AML-193 (cell line): Measurements from ENCODE around the gene HDGFL3.
A peak's percentile ranks its signal among the peaks of the same experiment; 100 is the strongest.

Experiments used
- DNase-seq, 2 experiments: peaks; one replicate each; lab custom pipeline; 2025; lab: John Stamatoyannopoulos, UW

The HDGFL3 gene

DNA sequence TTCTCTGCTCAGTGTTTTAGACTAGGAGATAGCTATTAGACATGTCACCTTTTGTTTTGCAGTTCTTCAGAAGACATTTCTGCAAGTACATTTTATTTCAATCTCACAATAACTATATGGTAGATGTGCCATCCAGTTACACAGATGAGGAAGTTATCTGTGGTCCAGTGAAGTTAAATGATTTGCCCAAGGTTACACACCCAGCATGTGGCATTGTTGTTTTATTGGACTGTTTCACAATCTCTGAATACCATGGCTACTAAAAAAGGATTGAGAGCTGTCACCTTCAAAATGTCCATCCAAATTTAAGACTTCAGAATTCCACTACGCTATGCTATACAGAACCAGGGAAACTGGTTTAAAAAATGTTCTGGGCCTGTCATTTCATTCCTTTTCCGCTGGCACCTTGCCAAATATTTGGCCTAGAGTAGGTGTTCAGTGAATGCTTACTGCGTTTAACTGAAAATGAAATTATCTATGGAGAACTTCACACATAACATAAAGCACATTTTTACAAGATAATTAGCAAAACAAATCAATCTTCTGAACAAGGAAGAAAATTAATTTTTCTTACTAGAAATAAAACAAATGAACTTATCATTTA, 80.0 kb downstream of the HDGFL3 start:
- DNase-seq, result no peak

DNA sequence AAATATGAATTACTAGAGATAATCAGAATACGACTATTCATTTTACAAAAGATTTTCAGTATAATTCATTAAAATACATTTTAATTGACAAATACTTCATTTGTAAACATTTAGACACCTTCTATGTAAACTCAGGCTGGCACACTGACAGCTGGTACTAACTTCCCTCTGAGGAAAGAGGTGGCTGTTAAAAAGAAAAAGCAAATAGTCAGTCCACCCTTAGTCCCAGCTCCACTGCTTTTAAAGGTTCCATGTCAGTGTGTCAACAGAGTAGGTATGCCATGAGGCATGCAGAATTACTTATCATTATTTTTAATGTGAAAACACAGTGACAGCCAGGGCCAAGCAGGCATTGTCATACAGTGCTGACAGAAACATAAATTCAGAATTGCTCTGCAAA, 84.1 kb downstream of the HDGFL3 start:
- DNase-seq, result no peak

DNA sequence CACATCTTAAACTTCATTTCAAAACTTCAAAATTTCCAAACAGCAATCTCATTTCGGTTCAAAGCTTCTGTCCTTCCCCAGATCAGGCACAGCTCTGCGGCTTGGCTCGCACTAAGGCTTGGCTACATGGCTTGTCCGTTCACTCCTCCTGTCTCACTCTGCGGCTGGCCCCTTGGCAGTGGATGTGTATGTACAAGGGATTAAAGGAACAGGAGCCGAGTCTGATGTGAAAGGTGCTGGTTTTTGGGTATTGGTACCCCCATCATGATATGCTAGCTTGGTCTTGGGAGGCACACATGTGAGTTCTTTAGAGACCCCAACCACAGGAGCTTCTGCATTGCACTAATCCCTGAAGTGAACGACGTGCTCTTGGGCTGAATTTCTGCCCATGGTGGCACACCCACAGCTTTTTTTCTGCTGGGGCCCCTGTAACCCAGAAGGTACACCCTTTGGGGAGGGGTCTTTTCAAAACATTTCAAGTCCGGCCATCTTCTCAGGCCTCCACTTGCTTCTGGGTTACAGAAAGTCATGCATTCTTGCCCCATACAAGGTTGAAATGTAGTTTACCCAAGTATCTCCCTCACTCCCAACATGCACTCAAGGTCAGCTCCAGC, 87.5 kb downstream of the HDGFL3 start:
- no peak for DNase-seq

DNA sequence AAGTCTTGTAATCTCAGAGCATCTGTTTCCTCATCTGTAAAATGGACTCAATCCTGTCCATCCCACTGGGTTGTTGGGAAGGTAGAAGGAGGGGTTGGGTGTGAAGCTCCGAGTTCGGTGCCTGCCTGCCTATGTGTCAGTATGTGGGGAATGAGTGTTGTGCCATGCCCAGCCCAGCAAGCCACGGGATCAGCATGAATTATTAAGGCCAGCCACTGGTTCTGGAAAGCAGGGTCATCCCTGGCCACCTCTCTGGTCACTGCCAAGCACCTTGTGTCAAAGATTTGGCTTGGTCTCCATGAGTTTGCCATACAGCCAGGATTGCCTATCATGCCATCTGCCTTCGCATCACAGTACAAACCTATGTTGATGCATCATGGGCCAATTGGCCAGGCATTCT, 88.7 kb downstream of the HDGFL3 start:
- no peak for DNase-seq

DNA sequence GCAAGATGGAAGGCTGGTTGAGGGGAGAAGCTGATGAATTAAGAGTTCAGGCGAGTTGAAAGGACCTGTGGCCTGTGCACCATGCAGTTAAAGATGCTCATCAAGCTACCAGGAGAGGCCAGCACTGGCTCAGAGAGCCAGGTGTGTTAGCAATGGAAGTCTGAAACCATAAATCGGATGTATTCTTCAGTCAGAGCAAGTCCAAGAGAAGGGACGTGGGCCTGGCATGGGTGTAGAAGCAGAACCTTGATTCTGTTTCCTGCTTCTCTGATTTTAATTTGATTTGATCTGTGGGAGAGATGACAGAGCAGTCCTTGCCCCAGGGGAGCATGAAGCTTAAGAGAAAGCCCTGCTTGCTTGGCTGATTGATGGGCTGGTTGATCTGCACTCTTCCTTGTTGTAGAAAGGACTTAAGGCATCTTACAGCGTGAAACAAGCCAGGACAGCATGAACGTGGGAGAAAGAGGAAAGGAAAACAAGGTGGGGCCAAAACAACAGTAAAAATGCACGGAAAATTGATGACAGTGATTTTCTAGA, 89.3 kb downstream of the HDGFL3 start:
- no peak for DNase-seq

DNA sequence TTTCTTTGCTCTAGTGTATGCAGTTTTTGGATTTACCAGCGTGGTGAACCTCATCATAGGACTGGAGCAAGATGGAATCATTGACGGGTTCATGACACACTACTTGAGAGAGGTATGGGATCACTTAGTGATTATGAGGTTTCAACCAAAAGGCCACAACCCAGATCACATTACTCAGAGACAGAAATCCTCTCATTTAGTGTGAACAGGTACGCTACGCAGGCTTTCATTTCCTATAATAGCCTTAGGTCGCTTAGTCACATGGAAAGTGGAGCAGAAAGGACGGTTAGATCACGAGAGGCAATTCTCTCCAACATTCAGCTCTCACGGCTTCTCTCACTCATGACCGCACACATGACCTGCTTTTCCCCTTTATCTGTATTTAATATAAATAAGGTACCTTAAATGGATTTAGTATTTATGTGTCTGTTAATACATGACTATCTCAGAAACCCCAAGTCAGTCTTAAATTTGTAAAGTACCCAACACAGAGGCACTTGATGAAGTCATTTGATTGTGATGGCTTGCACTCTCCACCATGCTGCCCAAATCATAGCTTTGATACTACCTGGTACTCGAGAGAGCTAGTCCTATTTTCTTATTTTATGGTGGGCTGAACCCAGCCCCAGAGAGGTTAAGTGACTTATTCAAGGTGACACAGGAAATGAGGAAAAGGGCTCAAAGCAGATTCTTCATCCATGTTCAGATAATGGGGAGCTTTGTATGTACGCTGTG, 91.6 kb downstream of the HDGFL3 start:
- no peak for DNase-seq

DNA sequence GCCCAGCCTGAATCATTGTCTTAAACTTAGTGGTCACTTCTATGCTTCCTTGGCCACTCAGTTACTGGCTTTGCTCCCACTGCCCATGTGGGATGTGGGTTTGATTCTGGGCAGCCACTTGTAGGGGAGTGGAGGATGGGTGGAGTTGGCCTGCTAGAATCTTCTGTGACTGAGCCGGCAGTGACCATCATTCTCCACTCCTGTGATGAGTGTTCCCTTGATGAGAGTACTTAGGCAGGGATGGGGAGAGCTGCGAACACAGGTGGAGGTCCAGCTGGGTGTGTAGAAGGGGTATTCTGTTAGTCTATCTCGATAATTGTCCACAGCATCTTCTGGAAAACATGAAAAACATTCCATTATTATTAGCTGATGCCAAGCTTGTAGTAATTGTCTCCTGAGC, 92.2 kb downstream of the HDGFL3 start:
- no peak for DNase-seq

DNA sequence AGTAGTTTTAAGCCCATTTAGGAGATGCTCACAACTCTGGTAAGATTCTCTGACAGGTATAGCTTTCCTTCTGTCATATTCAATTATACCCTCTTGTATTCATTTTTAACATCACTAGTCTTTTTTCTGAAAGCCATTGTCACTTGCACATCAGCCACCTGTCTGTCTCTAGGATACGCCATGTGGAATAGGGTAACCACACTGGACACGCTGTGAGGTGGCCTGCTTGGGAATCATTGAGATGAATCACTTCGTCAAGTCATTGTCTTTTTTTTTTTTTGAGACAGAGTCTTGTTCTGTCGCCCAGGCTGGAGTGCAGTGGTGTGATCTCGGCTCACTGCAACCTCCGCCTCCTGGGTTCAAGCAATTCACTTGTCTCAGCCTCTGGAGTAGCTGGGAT, 92.8 kb downstream of the HDGFL3 start:
- no peak for DNase-seq

DNA sequence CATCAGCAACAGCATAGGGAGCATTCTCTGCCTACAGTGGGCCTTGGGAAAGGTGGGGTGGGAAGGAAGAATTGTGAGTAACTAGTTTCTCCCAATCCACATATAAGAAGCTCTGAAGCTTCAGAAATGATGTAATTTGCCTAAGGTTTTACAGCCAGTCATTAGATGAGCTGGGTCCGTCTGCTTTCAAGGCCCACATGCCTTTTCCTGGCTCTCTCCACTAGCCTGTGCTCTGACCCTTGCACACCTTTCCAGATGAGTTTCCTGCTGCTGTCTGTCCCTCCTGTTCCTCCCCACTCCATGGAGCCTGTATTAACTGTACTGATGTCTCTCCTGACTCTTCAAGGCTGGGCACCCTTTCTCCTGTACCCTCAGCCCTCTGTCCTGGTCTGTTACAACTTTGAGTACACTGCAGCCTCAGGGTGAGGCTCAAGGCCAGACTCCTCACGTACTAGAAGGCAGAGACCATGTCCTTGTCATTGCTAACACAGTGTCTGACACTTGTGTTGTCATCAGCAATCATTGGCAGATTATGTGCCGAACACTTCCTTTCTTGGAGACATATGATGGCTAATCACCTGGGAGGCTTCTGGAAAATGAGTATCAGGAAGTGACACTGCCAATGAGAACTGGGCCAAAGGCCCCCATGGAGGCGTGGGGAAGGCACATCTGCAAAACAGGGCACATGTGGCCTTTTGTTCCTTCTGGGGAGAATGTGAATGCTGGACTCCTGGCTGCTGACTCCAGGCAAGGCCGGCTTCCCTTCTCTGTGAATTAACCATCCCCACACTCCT, 93.5 kb downstream of the HDGFL3 start:
- DNase-seq, result no peak

DNA sequence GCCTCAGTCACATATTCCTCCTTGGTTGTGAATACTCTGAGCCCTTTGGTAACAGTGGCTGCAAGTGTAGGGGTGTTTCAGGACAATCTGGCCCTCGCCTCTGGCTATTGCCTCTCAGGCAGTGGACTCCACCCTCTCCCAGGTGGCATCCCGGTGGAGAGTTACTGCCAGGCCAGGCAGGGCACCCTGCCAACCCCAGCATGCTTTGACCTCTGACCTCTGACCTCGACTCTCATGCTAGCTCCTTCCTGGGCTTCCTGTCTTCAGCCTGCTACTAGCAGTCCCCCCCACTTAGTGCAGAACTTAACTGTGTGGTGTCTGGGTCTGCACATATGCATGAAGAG, 94.7 kb downstream of the HDGFL3 start:
- no peak for DNase-seq

DNA sequence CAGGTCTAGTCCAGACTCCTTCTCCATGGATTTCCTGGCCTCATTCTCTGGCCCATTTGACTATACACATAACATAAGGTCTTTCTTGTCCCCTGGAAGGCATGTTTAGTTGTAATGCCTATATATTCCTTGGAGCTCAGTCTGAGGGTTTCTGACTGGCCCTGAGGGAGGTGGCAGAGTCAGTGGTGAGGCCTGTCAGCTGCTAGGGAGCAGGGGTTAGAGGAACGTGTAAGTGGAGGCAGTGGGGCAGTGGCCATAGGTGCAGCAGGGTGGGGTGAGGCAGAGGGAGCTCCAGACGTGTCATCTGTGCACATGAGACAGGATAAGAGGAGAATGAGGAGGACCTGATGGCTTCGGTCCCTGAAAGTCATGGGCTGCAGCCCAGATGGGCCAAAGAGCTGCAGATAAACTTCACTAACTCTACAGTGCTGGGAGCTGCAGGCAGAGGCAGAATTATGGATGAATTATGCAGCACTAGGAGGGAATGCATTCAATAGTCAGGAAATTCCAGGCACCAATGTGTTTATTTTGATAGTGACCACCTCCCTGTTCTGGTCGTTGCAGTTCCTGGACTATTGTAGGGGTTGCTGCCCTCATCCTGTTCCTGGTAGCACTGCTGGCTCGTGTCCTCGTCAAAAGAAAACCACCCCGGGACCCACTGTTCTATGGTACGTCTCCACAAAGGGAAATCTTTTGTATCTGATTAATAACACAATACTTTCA, 95.2 kb downstream of the HDGFL3 start:
- DNase-seq, result no peak

DNA sequence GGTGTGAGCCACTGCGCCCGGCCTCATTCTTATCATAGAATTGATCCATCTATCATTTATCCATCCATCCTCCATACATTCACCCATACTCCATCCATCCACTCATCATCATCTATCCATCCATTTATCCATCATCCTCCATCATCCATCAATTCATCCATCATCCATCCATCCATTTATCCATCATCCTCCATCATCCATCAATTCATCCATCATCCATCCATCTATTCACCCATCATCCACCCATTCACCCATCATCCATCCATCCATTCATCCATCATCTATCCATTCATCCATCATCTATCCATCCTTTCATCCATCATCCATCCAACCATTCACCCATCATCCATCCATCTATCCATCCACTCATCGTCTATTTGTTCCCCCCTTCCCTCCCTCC, 96.5 kb downstream of the HDGFL3 start:
- DNase-seq, result no peak

DNA sequence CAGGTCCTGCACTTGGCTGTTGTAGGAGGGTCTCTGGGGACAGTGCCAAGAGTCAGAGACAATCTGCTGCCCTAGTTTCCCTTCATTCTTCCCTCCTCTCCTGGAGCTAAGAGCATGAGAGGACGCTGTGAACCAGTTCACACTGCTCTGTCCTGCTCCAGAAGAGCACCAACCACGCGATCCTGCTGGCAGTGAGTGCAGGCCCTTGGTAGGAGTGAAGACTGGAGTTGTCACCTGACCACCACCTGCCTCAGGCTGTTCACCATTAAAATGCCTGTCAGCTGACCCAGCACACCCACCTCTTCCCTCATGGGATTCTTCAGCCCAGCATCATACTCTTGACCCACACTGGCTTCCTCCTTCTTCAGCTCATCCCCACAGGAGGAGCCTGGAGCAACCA, 97.2 kb downstream of the HDGFL3 start:
- DNase-seq, result no peak

DNA sequence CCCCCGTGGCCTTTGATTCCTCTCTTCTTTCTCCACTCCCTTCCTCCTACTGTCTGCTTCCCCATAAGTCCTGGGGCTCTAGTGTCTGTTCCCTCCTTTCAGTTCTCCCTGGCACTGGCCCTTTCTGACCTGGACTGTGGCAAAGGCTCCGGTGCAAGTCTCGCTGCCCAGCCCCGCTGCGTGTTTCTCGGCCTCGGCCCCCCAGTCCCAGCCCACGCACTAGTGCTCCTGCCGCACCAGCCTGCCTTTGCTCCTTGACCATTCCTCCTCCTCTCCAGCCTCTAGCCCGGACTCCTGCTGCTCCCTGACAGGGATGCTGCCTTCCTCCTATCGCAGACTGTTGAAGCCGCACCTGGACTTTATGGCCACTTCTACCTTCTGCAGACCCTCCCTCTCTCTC, 98.1 kb downstream of the HDGFL3 start:
- no peak for DNase-seq

DNA sequence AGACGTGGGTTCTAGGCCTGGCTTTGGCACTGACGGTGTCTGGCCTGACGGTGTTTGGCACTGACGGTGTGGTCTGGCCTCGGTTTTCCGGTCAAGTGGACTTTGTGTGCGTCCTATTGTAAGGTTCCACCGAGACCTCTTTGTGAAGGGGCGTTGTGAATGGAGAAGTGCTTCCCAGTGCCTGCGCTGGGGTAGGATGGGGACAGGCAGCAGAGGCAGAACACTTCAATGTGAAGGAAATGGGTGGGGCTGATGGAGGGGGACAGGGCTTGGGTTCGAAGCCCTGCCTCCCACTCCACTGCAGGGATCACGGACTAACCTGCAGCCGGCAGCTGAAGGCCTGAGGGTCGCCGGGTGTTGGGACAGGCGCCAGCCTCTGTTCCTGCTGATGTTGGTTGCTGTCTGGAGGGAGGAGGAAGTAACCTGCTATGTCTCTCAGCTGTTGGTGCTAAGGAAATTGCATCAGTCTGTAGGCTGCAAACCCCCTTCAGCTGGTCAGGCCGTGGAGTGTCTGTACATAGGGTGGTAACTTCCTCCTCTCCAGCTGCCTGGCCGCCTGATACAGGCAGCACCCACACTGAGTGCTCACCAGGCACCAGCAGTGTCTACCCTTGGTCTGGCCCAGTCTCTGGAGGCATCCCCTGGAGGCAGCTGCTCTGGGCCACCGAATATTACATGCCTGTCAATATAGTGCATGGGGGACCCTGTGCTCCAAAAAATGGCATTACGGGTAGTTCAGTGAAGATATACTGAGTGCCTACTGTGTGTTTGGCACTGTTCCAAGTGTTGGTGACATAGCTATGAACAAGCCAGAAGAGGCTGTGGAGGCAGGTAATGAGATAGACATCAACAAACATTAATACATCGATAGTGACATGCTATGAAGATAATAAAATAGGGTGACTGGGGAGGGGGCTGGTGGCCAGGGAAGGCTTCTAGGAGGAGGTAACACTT, 99.1 kb downstream of the HDGFL3 start:
- peak; percentile 98 for DNase-seq

DNA sequence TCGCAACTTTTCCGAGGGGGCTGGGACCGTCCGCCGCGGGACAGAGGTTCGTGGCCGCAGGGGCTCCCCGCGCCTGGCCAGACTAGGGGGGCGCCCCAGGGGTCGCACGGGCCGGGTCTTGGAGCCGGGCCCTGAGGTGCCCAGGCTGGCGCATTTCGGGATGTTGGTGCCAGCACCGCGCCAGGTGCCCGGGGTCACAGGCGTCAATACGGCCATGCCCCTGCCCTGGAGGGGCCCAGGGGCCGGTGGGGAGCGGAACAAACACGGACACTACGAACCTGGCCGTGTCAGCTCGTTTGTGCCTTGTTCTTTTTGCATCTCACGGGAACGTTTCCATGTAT, 99.8 kb downstream of the HDGFL3 start:
- DNase-seq, result no peak

DNA sequence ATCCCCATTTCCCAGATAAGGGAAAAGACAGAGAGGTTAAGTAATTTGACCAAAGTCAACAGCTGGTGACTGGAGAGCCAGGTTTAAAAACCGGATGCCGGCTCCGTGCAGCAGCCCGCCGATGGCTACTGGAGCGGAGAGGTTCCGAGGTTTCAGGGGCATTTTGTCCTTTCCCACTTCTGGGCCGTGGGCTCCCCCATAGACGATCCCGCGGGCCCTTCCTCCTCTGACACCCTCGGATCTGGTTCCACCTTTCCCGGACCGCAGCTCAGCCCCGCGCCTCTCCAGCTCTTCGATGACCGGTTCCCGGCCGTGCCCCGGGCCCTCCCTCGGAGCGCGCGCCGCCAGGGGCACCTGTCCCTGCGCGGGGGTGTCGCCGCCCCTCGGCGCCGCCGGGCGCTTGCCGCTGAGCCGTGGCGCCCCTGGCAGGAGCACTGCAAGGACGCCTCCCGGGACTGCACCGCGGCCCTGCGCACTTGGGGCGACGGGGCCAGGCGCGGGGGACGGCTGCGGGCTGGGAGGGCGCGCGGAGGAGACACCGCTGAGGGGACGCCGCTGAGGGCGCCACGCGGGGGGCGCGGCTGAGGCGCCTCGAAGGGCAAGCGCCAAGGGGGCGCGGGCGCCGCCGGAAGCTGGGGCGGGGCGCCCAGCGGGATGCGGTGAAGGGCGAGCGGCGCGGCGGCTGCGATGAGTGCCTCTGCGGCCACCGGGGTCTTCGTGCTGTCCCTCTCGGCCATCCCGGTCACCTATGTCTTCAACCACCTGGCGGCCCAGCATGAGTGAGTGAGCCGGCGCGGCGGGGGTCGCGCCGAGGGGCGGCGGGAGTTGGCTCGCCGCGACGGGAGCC, 100.4 kb downstream of the HDGFL3 start, which contains the start of gene TM6SF1:
Gene TM6SF1, plus strand, starts transcription at position 652 of the 847 bp plus-strand sequence. Its CDS starts 36 bp downstream, at position 688.
- no peak for DNase-seq

DNA sequence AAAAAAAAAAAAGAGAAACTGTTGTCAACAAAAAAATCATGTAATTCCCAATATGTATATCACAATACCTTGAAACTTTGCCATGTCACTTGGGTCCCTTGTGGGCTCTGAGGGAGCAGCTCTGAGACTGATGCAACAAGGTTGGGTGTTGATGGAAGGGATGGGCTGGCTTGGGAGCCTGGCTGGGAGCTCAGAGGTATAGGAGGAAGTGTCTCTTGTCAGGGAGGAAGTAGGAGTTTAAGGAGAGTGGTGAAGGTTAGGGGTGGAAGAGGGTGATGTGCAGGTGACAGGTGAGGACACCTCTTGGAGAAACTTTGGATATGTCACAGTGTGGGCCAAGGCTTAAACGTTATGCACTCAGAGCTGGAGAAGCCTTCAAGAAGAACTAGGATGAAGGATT, 102.2 kb downstream of the HDGFL3 start:
- peak in 1 of 2 experiments; percentile 4 for DNase-seq

DNA sequence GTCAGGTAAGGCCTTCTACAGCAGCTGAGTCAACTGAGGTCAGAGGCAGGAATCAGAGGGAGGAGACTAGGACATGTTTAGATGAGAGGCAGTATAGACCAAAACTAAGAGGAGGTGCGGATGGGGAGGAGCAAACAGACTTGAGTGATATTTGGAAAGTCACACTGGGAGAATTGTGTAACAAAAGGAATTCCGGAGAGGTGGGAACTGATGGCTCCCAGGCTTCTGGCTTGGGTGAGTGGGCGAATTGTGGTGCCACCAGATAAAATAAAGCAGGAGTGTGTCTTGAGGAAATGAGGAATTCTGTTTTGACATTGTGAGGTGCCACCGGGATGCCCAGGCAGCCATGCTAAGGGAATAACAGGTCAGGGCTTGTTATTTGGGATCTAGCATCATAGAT, 103.5 kb downstream of the HDGFL3 start:
- no peak for DNase-seq

DNA sequence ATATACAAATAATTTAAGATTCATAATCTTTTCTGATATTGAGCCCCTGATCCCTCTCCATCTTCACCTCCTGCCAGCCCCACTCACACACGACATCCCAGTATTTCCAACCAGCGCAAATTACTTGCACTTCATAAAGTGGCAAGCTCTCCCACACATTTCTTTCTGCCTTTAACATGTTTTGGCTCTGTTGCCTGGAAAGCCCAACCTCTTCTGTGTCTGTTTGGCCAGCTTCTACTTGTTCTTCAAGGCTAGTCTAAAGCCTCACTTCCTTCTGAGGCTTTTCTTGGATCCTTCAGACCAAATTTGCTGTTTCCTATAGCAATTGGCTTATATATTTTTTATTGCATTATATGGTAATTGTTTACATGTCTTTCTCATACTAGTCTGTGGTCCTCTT, 105.3 kb downstream of the HDGFL3 start:
- DNase-seq, result no peak
